ENCODE measurements around the gene KIRREL3.

KIRREL3 gene

GRCh38 chr11:126658306-126659056 is 342.1 kb downstream of the KIRREL3 start:
- no peak for DNase-seq

- DNase-seq: no peak
Measured at GRCh38 chr11:126655807-126656128, 344.8 kb downstream of the KIRREL3 start.

DNA sequence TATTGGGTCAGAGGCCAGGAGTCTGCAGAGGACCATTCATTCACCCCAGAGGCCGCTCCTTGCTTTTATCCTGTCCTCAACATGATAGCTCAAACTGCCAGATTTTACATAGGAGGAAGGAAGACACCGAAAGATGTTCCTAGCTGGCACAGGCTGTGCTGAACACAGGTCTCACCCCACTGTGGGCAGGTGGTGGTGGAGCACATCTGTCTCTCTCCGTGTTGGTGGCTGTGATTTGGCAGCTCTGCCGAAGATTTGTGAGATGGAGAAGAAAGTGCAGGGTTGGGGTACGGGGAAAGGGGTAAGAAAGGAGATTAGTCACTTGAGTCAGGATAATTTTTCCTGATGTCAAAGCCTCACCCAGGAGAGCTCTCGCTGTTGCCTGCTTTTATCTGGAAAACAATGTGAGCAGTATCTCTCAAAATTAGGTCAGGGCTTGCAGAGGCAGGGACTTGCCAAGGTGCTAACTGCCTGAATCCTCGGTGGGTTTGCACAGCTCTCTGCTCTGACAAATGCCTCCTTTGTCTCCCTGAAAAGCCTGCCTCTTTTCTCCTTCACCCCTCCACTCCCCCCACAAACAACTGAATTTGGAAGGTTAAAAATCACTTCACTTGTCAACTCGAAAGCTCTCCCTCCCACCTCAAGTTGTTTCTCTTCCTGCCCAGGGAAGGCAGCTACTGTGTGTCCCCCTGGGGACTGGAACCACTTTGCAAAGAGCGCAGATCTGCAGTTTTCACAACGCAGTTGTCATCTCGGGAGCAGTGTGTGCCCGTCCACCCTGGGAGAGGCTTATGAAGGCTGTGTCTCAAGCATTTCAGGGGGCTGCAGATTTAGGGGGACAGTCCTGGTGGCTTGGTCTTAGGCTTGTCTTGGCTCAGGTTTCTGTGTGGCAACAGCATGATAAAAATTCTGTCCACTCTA is 345.4 kb downstream of the KIRREL3 start:
- no peak for DNase-seq

- DNase-seq: no peak
Measured at GRCh38 chr11:126653040-126653439, 347.5 kb downstream of the KIRREL3 start.

- no peak for DNase-seq
Measured at GRCh38 chr11:126647735-126648134, 352.8 kb downstream of the KIRREL3 start.

DNA sequence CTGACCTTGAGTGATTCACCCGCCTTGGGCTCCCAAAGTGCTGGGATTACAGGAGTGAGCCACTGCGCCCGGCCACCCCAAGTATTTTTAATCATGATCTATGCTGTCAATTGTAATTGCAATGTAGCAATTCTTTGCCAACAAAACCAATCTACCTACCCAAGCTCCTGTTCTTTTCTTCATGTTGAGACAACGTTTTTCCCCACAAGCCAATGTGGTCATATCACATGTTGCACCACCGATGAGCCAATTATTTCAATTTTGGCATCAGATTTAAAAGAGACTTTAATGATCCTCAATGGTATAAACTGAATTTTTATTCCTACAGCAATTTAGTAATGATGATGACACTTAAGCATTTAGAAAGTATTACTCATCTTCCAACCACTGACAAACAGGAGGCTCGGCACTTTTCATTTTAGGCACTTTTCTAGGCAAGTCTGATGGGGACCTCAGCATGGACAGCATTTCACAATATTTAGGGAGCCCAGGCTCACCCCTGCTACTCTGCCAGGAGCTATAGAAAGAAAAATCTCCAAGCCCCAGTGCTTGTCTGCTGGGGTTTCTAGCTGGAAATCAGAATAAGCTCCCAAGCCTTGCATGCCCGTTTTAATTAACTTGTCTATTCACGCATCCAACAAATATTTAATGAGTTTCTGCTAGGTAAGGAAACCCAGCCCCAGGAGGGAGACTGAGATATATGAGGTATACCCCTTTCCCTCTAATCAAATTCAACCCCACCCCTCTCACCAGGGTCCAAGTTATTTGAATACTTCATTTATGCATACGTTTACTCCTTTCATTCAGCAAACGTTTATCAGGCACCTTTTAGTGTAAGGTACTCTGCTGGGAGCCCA is 353.6 kb downstream of the KIRREL3 start:
- no peak for DNase-seq

- DNase-seq: no peak
Measured at GRCh38 chr11:126645186-126645585, 355.4 kb downstream of the KIRREL3 start.

DNA sequence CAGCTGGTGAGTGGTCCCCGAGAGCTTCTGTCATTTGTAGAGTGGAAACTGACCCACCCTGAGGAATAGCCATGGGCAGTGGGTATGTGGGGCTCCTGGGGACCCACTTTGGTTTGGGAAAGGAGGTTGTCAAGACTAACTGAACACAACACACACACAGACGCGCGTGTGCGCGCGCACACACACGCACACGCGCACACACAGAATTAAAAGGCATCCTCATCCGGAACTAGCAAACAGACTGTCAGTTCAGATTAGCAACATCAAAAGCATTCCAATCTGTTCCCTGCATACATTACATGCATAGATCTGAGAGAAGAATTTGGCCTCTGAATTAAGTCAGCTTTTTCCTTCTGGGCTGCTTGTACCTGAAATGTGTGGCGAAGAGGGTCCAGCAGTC is 360.4 kb downstream of the KIRREL3 start:
- DNase-seq: no peak

GRCh38 chr11:126639692-126640091 is 360.9 kb downstream of the KIRREL3 start:
- no peak for DNase-seq

DNA sequence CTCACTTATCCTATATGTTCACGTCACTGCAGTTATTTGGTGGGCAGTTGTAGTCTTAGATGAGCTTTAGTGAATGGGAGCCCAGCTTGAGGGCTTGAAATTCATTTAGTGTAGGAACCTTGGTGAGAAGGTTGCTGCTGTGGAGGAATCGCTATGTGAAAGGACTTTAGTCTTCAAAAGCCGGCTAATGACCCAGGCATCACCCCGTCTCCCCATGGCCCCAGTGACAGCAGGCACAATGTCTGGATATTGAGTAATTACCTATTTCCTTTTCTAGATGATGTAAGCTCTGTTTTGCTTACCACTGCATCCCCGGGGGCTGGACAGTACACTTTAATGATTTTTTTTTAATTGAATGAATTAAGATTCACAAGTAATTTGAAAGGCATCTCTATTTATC is 361.9 kb downstream of the KIRREL3 start:
- DNase-seq: no peak

DNA sequence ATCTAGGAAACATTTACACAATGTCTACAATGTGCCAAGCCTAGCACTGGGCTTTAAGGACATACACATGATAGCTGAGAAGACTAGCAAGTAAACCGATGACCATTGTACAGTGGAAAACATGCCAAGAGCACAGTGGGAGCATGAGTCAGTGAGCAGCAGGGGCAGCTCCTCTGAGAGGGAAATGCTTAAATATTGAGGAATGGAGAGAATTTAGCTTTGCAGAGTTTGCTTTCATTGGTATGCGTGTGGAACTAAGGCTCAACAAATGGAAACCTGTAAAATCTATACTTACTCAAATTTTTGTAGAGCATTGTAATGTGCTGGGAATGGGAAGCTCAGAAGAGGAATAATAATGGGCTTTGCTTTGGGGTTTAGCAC is 362.8 kb downstream of the KIRREL3 start:
- no peak for DNase-seq

DNA sequence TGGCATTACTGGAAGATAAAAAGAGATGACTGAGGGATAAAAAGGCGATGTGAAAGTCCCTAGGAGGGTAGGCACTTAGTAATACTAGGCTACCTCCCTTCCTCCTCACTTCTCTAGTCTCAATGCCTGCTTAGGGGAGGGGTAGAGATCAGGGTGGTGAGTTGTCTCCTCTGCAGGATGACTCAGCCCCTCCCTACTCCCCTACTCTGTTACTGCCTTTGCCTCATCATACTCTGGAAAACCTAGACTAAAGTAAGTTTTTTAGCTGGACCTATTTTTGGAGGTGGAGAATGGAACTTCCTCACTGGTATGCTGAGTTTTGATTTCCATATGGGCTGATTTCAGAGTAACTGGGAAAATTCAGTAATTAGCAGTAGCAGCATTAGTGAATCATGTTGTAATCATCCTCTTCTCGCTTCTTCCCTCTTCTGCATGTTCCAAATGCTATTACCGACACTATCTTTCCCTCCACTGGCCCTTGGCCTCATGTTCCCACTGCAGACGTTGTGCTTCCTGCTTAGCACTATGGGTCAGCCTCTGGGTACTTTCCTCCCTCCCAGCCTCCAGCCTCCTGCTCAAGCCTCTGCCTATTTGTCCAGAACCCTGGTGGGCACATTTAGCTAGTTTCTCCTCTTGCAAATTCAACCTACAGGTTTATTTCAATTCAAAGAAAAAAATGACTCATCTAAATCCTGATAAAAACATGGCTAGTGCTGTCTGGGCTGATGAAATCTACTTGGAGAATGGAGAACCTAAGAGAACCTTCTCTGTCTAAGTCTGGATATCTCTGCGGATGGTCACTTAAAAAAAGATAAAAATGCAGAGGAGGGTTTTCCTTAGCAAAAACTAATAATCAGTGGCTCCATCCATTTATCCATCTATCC is 363.4 kb downstream of the KIRREL3 start:
- DNase-seq: no peak

GRCh38 chr11:126635511-126635910 is 365.1 kb downstream of the KIRREL3 start:
- DNase-seq: no peak

GRCh38 chr11:126634963-126635362 is 365.6 kb downstream of the KIRREL3 start:
- no peak for DNase-seq

DNA sequence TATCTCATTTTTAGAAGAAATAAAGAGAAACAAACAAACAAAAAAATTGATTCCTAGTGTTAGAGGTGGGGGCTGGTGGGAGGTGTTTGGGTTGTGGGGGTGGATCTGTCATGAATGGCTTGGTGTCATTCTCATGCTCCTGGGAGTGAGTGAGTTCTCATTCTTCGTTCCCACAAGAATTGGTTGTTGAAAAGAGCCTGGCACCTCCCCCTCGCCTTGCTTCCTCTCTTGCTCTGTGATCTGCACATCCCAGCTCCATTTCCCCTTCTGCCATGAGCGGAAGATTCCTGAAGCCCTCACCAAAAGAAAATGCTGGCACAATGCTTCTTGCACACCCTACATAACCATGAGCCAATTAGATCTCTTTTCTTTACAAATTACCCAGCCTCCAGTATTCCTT is 367.2 kb downstream of the KIRREL3 start:
- DNase-seq: no peak

DNA sequence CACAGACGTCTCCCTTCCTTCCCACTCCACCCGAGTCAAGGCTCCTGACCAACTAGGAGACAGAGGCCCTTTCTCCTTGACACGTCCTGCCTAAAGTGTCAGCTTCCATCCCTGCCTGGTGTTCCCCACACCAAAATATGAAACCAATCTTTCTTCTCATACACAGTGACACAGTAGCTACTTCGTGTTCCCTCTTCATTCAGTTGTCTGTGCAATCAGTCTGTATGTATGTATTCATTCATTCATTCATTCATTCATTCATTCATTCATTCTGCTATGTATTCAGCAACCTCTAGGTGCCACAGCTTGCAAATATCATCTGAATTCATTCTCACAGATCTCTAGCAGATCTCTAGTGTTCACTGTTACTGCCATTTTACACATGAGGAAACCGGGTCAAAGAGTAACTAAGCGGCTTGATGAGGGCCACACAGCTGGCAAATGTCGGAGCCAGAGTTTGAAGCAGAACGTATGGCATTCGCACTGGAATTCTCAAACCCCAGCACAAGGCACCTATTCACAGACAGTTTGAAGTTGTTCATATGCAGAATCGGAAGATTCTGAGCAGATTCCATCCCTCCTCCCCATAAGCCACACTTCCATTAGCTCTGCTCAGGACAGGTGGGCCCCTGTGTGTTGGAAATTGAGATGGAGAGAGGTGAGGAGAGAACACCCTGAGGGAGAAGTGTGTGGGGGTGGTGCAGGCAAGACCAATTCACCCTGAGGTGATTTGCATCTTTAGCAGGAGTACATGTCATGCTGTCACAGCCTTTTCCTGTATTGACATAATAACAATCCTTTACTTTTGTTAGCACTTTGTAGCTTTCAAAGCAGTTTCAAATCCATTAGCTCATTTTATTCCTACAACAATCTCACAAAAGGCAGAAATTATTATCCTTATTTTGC is 369.4 kb downstream of the KIRREL3 start:
- DNase-seq: no peak

DNA sequence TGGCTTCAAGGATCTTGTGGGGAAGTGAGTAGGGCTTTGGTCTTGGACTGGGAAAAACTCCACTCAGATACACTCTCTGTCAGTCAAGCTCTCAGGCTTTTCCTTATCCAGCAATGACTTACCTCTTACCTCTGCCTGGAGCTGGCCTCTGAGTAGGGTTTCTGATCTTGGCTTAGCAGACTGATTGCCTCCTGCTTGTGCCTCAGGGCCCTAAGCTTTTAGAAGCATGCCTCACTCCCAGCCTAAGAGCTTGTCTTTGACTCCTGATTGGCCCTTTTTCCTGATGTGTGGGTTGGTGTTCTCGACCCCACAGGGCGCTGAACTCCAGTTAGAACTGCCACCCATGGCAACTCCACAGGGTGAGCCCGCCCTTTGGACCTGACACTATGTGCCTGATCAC is 370.1 kb downstream of the KIRREL3 start:
- no peak for DNase-seq

DNA sequence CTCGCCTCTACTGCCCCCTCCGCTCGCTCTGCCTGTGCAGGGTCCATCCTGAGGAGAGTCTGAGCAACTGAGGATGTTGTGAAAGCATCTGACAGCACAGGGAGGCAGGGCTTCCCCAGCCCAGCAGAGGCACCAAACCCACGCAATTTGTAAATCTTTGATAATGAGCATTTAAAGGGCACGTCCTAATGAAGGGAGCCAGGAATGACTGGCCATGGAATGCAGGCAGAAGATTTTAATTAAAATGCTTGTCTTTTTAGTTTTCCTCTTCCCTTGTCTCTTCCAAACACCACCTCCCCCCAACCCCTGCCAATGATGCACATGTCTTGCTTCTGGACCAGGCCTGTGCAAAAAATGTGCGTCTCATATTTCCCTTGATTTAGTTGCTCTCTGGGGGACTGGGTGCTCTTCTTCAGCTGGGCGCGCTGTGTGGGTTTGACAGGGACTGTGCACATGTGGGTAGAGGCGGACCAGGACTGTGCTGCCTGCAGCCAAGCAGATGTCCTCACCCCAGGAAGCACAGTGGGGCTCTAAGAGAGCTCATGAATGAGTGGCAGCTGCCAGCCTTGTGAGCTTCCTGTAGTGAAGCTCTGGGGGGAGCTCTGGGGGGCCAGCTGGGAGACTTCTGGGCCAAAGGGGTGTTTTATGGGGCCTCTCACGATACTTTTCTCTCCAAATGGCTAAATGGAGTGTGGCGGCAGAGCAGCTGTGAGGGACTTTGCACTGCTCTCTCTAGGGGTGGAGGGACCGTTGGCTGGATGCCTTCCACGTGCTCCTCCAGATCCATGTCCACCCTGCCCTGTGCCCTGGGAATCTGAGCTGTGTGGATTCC is 371.6 kb downstream of the KIRREL3 start:
- DNase-seq: no peak

GRCh38 chr11:126628450-126628789 is 372.1 kb downstream of the KIRREL3 start:
- DNase-seq: no peak

- no peak for DNase-seq
Measured at GRCh38 chr11:126627421-126627820, 373.1 kb downstream of the KIRREL3 start.
